ENCODE data around the gene ARPC2. TPM values are rescaled to one million over a fixed set of nuclear protein-coding genes. Genes with fewer than 3 reads are reported as not detected.
A peak's percentile ranks its signal among the peaks of the same experiment; 100 is the strongest.

The ARPC2 gene
- total and polyA plus RNA-seq, 4 donors: 58.1 to 83.6 (median 73.7) TPM

GRCh38 chr2:218168016-218168415 is 49.0 kb upstream of the ARPC2 start:
- Histone ChIP-seq H3K27ac (ENCODE audit: low read depth in 1 of 2, low read length in 2 of 2) (no peak overlapping the region), H3K4me3 (ENCODE audit: low read depth in 1 of 3, low read length in 3 of 3) (no peak overlapping the region), H3K9ac (ENCODE audit: low read depth in 1 of 2, low read length in 2 of 2) (no peak overlapping the region), H3K36me3 (ENCODE audit: control insufficient read depth in 4 of 4, insufficient read depth in 3 of 4, low read depth in 1 of 4, low read length in 3 of 4) (no peaks in the 10 kb centered on the region), H3K4me1 (ENCODE audit: control insufficient read depth in 4 of 4, insufficient read depth in 4 of 4, low read length in 3 of 4) (no peaks in the 10 kb centered on the region), H3K27me3 (ENCODE audit: control insufficient read depth in 4 of 4, insufficient read depth in 4 of 4, low read length in 3 of 4) (no peaks in the 10 kb centered on the region), H3K9me3 (ENCODE audit: control insufficient read depth in 4 of 4, low read length in 3 of 4) (no peaks in the 10 kb centered on the region)
- no peak for DNase-seq (ENCODE audit: low spot score)
- no peak for TF ChIP-seq MAX (IDR thresholded peaks at IDR 0.05)
- 67% methylated on average over 1 of the region's 1 CpG for WGBS

GRCh38 chr2:218168635-218169462 is 48.1 kb upstream of the ARPC2 start:
- peak; percentile 67 for DNase-seq (ENCODE audit: low spot score)
- no peaks in the 10 kb centered on the region for H3K4me1 ChIP-seq (ENCODE audit: control insufficient read depth in 4 of 4, insufficient read depth in 4 of 4, low read length in 3 of 4)
- no peak overlapping the region for H3K4me3 ChIP-seq (ENCODE audit: low read depth in 1 of 3, low read length in 3 of 3)
- no peaks in the 10 kb centered on the region for H3K9me3 ChIP-seq (ENCODE audit: control insufficient read depth in 4 of 4, low read length in 3 of 4)
- WGBS: 60% methylated on average over 9 of the region's 9 CpGs
- peak; percentile 33 to 61 for TF ChIP-seq RAD21 (IDR thresholded peaks at IDR 0.05)
- no peak for TF ChIP-seq MAX (IDR thresholded peaks at IDR 0.05)
- no peak for TF ChIP-seq REST (IDR thresholded peaks at IDR 0.05)
- TF ChIP-seq RXRA (IDR thresholded peaks at IDR 0.05): no peak
- TF ChIP-seq YY1 (IDR thresholded peaks at IDR 0.05): no peak
- TF ChIP-seq JUND (IDR thresholded peaks at IDR 0.05): no peak
- TF ChIP-seq HNF4A (conservative IDR thresholded peaks at IDR 0.05): no peak
- TF ChIP-seq FOXA2 (IDR thresholded peaks at IDR 0.05): no peak
- no peak for TF ChIP-seq ZBTB33 (IDR thresholded peaks at IDR 0.05)
- TF ChIP-seq FOXA1 (IDR thresholded peaks at IDR 0.05): no peak
- peak; percentile 32 for TF ChIP-seq CTCF (IDR thresholded peaks at IDR 0.05; ENCODE audit: low read depth, low read length, missing input control)
- no peak for TF ChIP-seq SP1 (IDR thresholded peaks at IDR 0.05)
- no peaks in the 10 kb centered on the region for H3K27me3 ChIP-seq (ENCODE audit: control insufficient read depth in 4 of 4, insufficient read depth in 4 of 4, low read length in 3 of 4)
- H3K36me3 ChIP-seq (ENCODE audit: control insufficient read depth in 4 of 4, insufficient read depth in 3 of 4, low read depth in 1 of 4, low read length in 3 of 4): no peaks in the 10 kb centered on the region
- no peak overlapping the region for H3K27ac ChIP-seq (ENCODE audit: low read depth in 1 of 2, low read length in 2 of 2)
- H3K9ac ChIP-seq (ENCODE audit: low read depth in 1 of 2, low read length in 2 of 2): no peak overlapping the region
